ENCODE results near the gene PCDH19.

DNA sequence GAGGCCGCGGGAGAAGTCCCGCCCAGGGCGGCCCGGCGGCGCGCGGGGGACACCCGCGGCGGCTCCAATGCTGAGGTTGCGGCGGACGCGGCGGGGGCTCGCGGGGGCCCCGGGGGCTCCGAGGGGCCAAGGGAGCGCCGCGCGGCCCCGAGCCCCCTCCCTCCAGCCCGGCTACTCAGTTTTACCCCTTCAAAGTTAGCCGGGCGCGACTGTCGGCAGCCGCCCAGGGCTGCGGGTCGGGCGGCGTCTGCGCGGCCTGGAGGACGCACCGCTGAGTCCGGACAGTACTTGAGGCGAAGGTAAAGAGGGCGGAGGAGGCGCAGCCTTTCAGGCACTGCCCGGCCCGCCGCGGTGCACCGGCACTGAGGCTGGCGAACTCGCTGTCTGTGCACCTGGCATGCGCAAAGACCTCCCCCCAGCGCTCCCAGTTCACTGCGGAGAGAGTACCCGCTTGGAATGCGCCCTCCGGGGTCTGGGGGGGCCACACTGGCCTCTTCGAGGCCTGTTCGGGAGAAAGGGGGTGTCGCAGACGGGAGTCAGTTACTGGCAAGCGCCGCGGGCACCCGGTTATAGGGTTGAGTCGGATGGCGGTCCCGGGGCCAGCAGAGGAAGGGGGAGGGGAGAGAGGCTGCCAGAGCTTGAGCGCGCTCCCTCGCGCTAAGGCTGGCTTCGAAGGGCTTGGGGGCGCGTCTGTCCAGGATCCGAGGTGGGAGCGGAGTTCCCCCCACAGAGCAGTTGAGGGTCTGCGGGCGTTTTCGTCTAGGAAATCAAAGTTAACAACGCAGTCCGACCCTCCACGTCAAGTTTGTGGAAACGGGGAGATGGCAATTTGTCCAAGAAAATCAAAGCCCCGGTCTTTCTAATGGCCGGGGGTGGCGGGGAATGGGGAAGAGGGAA, 1.1 kb downstream of the PCDH19 start:
- TF ChIP-seq, protein P1, sequence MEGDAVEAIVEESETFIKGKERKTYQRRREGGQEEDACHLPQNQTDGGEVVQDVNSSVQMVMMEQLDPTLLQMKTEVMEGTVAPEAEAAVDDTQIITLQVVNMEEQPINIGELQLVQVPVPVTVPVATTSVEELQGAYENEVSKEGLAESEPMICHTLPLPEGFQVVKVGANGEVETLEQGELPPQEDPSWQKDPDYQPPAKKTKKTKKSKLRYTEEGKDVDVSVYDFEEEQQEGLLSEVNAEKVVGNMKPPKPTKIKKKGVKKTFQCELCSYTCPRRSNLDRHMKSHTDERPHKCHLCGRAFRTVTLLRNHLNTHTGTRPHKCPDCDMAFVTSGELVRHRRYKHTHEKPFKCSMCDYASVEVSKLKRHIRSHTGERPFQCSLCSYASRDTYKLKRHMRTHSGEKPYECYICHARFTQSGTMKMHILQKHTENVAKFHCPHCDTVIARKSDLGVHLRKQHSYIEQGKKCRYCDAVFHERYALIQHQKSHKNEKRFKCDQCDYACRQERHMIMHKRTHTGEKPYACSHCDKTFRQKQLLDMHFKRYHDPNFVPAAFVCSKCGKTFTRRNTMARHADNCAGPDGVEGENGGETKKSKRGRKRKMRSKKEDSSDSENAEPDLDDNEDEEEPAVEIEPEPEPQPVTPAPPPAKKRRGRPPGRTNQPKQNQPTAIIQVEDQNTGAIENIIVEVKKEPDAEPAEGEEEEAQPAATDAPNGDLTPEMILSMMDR (conservative IDR thresholded peaks at IDR 0.05; ENCODE audit: low read length) = no peak
- TF ChIP-seq EZH2phosphoT487 (IDR thresholded peaks at IDR 0.05; ENCODE audit: borderline replicate concordance, low read depth, low read length) = no peak
